ENCODE results near the gene JAKMIP3.

DNA sequence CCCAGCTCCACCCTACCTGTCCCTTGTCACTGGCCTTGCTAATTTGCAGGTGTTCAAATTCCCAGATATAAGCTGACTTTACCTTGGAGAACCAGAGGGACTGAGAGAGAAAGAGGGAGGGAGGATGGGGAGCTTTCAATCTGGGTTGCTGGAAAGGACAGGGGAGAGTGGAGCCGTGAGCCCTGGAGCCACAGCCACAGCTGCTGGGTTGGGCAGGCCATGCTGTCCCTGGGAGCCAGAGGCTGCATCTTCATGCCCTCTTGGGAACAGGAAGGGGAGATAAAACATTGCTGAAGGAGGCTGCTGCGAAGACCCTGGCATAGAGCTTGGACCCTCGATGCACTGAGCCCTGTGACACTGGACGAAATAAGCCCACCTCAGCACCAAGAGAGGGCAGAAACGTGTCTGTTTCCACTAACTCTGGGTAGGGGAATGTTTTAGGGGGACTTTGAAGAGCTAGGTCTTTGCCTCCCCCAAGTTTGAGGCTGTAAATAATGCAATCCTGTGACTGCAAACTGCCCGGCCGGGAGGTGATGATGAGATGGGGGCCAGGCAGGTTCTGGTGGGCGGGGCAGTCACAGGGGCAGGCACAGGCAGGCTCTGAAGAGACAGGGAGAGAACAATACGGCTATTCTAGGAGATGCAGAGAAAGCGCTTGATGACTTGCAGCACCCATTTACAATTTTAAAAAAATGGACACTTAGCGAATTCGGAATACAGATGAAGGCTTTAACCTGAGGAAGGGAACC is 5.8 kb upstream of the JAKMIP3 start:
- TF ChIP-seq, protein P1, sequence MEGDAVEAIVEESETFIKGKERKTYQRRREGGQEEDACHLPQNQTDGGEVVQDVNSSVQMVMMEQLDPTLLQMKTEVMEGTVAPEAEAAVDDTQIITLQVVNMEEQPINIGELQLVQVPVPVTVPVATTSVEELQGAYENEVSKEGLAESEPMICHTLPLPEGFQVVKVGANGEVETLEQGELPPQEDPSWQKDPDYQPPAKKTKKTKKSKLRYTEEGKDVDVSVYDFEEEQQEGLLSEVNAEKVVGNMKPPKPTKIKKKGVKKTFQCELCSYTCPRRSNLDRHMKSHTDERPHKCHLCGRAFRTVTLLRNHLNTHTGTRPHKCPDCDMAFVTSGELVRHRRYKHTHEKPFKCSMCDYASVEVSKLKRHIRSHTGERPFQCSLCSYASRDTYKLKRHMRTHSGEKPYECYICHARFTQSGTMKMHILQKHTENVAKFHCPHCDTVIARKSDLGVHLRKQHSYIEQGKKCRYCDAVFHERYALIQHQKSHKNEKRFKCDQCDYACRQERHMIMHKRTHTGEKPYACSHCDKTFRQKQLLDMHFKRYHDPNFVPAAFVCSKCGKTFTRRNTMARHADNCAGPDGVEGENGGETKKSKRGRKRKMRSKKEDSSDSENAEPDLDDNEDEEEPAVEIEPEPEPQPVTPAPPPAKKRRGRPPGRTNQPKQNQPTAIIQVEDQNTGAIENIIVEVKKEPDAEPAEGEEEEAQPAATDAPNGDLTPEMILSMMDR (conservative IDR thresholded peaks at IDR 0.05; ENCODE audit: low read depth, low read length) = no peak
- TF ChIP-seq EZH2 (IDR thresholded peaks at IDR 0.05; ENCODE audit: low read length, unreplicated experiment) = no peak
- TF ChIP-seq EZH2phosphoT487 (IDR thresholded peaks at IDR 0.05; ENCODE audit: borderline replicate concordance, low read length) = no peak

All from PC-3 (cell line).